HG03139 (cell line): ENCODE measurements around the gene TK2.
A peak's percentile ranks its signal among the peaks of the same experiment; 100 is the strongest.
"Not testable (repeated sequence)": the region's sequence is repeated elsewhere in the genome, so short reads cannot be mapped to it uniquely, and the experiment has no call there.

Source experiments
- ATAC-seq: cut with Tn5 transposase; IDR thresholded peaks from one replicate; pipeline ENCODE4 v1.9.1; 2021; ENCODE audit not compliant: unreplicated experiment

TK2 gene

DNA sequence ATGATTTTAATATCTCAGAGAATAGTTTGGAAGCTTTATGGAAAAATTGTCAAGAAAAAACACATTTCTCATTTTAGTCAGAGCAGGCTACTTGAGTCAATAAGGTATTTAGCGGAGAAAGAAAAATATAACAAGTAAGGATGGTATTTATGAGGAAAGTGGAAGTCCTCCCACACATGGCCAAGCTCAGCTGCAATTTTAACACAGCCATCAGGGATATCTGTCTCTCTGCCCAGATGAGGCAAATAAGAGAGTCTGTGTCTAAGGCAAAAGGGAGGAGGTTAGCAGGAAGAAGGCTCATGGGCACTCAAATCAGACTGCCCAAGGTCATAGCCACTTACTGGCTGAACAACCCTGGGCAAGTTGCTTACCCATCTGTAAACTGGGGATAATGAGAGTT lies 24.2 kb upstream of the TK2 start:
- ATAC-seq: no peak

DNA sequence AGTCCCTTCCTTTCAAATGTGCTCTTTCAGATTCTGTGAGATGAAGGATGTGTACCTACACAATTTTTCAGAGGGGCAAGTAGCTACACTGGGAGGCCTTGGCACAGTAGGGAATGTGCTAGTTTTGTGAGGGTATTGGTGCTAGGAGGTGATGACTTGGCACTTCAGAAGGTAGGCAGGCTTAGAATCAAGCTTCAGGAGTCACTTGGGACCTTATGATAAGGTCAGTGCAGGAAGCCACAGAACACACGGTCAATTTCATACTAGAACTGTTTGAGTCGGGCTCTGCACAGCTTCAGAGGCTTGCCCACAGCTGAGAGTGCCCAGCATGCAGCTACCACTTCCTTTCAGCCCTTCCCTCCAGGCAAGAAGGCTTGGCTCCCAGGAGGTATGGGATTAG lies 22.4 kb upstream of the TK2 start:
- no peak for ATAC-seq

DNA sequence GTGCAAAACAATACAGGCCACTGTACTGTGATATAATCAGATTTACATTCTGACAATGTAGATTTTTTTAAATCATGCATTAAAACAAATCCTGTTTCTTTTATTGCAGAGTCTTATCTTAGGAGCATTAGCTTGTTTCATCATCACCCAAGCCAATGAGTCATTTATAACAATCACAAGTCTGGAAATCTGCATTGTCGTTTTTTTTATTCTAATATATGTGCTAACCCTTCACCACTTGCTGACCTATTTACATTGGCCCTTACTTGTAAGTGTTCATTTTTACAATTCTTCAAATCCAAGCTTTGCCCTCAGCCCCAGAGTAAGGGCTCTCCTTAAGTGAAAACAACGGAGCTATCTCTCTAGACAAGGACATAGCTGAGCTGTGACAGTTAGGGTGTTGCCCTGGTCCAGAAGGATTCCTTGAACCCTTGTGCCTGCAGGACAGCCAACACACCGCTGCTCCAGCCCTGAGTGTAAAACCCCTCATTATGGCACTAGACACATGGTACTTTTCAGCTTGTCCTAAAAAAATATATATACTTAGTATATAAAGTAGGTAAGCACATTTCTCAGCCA lies 20.0 kb upstream of the TK2 start:
- ATAC-seq: no peak

GRCh38 chr16:66569131-66569530 lies 19.2 kb upstream of the TK2 start:
- no peak for ATAC-seq

DNA sequence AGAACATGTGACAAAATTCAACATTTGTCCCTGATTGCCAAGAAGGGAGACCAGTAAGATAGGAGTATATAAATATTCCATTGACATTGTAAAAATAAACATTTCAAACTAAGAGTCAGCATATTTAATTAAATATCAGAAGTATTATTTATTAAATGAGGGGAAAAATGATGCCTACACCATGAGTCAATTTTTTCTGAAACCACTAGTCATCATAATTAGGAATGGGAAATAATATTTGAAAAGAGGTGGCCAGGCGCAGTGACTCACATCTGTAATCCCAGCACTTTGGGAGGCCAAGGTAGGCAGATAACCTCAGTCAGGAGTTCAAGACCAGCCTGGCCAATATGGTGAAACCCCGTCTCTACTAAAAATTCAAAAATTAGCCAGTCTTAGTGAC lies 18.4 kb upstream of the TK2 start:
- no peak for ATAC-seq

DNA sequence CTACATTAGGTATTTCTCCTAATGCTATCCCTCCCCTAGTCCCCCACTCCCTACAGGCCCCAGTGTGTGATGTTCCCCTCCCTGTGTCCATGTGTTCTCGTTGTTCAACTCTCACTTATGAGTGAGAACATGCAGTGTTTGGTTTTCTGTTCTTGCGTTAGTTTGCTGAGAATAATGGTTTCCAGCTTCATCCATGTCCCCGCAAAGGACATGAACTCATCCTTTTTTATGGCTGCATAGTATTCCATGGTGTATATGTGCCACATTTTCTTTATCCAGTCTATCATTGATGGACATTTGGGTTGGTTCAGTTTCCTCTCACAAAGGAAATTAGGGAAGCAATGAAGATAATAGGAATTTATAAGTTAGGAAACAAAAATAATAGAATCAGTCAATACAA lies 17.3 kb upstream of the TK2 start:
- ATAC-seq: not testable (repeated sequence)

DNA sequence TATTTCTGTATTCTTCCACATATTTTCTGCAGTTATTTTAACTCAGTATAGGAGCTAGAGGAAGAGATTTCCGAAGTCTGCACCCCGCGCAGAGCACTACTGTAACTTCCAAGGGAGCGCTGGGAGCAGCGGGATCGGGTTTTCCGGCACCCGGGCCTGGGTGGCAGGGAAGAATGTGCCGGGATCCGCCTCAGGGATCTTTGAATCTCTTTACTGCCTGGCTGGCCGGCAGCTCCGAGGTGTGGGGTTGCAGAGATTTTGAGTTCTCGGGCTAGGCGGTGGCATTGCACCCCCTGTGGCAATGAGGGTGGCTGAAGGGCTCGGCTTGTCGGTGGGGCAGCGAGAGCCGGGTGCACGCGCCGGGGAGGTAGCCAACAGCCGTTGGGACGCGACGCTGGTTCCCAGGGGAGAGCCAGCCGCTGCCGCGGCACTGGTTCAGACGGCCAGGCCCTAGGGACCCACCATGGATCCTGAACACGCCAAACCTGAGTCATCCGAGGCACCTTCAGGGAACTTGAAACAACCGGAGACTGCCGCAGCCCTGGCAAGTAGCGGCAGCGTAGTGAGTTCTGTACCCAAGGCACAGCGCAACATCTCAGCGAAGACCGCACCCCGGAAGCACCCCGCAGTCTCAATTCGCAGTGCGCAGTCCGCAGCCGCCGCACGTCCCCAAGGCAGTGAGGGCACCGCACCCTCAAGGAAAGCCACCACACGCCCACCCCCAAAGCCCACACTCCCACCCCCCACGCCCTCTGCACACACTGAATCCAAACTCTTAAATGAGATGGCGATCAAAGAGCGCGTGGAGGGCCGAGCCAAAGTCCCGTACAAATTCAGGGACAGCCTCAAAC lies 16.4 kb upstream of the TK2 start, which contains the start of gene CMTM1:
Gene CMTM1 (plus strand): TSS at position 389 of the 851 bp plus-strand sequence. CDS start 75 bp downstream, at position 464.
- no peak for ATAC-seq

DNA sequence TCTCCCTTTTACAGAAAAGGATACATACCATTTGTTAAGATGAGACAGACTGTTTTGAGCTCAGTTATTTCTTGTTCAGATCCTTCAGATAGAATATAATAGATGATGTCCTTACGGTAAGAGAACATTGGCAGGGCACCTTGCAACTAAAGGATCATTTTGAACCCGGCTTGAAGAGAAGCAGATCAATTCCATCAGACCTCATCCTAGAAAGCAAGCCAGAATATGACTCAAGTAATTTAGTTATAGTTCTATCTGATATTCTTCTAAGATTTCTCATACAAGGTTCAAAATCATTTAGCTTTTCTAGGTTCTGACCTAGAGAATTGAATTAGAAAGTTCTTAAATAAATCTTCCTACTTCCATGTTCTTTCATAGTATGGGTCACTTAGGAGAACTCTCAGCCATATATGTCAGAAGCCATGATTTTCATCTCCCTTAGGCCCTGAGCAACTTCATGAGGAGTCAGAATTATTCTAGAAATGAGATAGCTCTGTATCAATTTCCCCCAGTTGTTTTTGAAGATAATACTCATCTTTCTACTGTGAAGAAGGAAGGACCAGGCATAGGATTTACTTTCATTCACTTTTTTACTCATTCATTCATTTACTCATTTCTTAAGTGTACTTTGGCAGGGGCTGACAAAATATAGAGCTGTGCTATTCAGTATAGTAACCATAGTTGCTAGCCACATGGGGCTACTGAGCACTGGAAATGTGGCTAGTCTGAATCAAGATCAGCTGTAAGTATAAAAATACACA lies 13.8 kb upstream of the TK2 start:
- no peak for ATAC-seq

DNA sequence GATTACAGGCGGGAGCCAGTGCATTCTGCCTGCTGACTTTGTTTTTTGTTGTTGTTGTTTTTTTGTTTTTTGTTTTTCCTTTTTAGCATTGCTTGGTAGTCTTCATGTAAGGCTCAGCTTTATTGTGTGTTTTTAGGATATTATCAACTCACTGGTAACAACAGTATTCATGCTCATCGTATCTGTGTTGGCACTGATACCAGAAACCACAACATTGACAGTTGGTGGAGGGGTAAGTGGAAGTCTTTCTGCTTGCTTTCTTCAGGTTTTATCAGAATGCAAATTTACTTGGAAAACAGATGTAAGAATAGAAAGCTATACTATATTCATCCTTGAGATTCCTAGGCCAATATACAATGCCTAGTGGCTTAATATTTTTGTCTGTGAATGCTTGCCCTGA lies 13.1 kb upstream of the TK2 start:
- no peak for ATAC-seq

DNA sequence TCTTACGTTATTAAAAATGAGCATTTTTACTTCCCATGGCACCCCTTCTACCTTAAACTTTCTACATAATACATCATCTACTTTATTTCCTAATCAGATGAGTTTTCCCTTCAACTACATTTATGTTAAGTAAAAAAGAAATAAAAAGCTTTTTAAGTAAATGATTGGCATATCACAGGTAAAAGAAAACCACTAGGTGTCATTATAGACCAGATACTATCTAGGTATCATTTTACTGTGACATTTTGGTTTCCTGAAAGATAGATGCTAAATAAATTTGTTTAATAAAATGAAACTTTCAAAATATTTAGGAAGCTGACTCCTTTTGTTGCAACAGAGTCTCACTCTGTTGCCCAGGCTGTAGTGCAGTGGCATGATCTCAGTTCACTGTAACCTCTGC lies 12.5 kb upstream of the TK2 start:
- no peak for ATAC-seq

DNA sequence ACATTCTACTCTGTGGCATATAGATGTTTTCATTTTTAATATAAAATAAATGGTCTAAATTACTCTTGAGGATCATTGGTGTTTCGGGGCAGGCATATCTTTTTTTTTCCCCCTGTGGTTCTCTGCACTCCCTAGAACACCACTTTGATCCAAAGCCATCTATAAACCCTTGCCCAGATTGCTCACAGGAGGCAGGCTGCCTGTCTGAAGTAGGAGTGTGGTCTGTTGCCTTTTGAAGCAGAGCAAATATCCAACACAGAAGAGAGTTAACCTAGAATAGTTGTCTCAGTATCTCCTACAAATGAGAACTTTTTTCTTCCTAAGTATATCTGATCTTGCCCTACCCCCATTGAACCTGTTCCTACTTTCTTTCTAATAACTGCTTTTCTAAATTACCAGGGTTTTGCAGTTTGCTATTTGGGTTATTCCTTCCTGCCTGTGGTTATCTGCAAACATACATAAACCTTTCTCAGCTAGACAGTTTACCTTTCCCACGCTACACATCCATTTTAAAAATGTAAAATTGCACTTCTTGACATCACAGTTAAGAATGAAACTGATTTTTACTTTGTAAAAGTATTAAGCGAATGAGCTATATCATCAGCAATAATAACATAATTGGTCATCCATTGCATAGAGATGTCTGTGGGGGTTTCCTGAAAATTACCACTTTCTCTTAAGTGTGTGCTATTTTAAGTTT lies 11.6 kb upstream of the TK2 start:
- ATAC-seq: no peak

- ATAC-seq: no peak
These were observed 10.2 kb upstream of the TK2 start for GRCh38 chr16:66560107-66560506.

DNA sequence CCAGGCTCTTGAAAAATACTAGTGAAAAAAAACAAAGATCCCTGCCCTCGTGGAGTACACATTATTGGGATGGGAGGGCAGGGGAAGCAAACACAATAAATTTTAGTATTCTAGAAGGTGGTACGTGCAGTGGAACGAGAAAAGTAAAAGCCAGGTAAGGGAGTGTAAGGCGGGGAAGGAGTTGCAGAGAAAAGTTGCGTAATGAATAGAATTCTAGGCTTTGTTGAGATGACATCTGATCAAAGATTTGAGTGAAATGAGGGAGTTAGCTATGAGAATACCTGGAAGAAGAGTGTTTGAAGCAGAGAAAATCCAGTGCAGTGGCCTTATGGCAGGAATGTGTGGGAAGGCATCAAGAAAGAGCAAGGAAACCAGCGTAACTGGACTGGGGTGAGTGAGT lies 4.6 kb upstream of the TK2 start:
- ATAC-seq: no peak

GRCh38 chr16:66554021-66554420 lies 4.1 kb upstream of the TK2 start:
- no peak for ATAC-seq

GRCh38 chr16:66553223-66553622 lies 3.3 kb upstream of the TK2 start:
- no peak for ATAC-seq

DNA sequence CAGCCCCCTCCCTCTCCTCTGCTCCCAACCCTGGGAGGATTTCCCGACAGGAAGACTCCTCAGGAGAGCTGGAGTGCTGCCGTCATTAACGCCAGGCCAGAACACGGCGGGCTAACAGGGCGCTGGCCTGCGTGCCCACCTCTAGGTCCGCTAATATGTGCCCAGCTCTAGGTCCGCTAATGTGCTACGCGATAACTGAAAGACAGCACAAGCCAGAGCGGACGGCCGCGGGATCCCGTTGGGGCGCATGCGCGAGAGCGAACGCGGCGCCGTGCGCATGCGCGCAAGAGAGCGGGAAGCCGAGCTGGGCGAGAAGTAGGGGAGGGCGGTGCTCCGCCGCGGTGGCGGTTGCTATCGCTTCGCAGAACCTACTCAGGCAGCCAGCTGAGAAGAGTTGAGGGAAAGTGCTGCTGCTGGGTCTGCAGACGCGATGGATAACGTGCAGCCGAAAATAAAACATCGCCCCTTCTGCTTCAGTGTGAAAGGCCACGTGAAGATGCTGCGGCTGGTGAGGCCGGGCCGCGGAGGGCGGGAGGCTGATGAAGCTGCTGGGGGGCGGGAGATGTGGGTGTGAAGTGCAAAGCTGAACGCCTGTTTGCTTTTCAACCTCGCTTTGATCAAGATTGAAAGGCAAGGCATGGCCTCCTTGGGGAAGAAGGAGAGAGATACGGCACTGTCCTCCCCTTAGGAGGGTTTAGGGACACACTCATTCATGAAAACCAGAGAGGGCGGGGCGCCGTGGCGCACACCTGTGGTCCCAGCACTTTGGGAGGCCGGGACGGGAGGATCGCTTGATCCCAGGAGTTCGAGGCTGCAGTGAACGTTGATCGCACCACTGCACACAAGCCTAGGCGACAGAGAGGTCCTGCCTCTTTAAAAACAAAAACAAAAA lies 2.6 kb upstream of the TK2 start, which contains the start of gene CKLF:
Gene CKLF (plus strand): TSS at position 291 of the 892 bp plus-strand sequence. CDS start 140 bp downstream, at position 431.
- ATAC-seq: peak; percentile 70

GRCh38 chr16:66551788-66552285 lies 1.9 kb upstream of the TK2 start:
- no peak for ATAC-seq

GRCh38 chr16:66551348-66551759 lies 1.4 kb upstream of the TK2 start:
- ATAC-seq: no peak

- ATAC-seq: no peak
These were observed 1.1 kb downstream of the TK2 start for GRCh38 chr16:66548868-66549267.

DNA sequence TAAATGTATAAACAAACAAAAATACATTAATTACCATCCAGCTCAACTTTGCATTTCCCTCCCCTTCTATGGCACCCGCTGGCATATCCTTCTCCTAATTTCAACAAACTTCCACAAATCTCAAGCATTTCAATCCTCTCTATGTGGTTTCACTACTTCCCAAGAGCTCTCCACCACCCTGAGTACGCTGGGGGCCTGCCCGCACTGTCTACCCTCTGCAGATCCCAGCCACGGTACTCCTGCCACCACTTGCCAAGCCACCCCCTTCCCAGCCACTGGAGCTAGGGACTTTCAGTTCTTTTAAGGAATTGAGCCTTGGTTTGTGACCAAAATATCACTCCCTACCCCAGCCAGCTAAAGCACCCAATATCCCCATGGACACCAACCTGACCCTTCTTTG lies 1.9 kb downstream of the TK2 start:
- no peak for ATAC-seq
